HG03575 (cell line): Measurements from ENCODE around the gene SDHAF1.

Source experiments
- ATAC-seq: cut with Tn5 transposase; IDR thresholded peaks from one replicate; pipeline ENCODE4 v1.9.1; 2021; ENCODE audit not compliant: unreplicated experiment, insufficient number of reproducible peaks, low FRiP score; ENCODE audit errors: extremely low read depth

Gene SDHAF1

DNA sequence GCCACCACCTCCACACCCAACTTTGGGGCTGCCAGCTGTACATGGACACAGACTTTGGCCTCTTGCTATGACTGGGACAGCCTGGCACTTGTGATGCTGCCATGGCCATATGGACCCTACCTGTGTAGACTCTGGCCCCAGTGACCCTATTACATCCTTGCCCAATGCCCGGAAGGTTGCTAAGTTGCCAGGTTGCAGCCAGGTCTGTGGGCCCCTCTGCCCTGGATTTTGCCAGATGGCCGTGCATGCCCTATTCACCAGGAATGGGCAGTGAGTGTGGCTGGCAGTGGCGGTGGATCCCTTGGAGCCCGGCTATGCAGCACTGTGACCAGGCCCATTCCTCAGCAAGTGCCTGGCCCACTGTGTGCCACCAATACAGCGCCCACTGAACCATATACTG, 8.9 kb upstream of the SDHAF1 start:
- no peak for ATAC-seq

DNA sequence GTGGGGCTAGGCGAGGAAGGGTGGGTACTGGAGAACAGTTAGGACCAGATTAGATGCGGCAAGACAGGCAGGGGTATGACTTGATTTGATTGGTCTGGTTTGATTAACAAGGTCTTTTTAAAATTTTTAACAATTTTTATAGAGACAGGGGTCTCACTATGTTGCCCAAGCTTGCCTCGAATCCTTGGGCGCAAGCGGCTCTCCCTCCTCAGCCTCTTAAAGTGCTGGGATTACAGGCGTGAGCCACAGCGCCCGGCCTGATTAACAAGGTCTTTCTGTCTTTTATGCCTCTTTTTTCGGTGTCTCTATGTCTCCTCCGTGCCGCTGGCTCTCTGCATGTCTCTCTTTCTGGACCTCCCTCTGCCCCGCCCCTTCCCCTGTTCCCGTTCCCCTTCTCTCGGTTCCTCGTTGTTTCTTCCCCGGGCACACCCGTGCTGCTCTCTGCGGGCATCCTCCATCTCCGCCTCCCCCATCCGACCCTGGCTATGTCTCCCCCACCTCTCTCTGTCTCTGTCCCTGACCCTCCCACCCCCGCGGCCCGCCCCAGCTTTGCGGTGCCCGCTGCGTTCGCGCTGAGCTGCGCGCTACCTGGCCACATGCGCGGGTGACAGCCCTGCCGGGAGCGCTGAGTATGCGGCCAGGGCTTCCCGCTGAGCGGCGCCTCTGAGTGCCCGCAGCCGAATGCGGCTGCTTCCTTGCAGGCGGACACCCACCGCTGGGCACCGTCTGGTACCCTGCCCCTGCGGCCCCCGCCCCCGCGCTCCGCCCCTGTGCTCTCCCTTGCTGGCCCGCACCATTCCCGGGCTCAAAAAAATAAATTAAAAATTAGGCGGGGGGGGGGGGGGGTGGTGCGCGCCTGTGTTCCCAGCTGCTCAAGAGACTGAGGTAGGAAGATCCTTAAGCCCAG, 8.1 kb upstream of the SDHAF1 start:
- no peak for ATAC-seq

GRCh38 chr19:35987571-35987896, 7.5 kb upstream of the SDHAF1 start:
- no peak for ATAC-seq

DNA sequence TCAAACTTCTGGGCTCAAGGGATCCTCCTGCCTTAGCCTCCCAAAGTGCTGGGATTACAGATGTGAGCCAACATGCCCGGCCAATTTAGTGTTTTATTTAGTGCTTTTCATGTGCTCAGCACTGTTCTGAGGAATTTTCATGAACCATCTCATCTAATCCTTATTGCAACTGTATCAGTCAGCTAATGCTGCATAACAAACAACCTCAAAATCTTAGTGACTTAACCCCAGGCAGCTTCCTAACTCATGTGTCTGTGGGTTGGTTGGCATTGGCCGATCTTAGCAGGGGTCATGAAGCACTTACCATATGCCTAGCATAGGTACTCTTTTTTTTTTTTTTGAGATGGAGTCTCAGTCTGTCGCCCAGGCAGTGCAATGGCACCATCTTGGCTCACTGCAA, 6.2 kb upstream of the SDHAF1 start:
- ATAC-seq = no peak

DNA sequence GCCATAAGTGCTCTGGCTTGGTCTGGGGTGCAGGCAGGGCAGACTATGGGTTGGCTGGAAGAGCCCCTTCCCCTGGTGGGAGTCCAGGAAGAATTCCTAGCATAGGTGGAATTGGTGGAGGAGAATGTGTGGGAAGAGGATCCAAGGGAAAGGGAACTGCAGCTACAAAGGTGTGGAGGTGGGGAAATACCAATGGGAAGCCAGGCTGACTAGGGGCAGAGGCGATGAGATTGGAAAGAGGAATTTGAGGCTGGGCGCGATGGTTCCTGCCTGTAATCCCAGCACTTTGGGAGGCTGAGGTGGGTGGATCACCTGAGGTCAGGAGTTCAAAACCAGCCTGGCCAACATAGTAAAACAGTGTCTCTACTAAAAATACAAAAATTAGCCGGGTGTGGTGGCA, 4.8 kb upstream of the SDHAF1 start:
- ATAC-seq = no peak

GRCh38 chr19:35990771-35991730, 3.9 kb upstream of the SDHAF1 start:
- no peak for ATAC-seq

GRCh38 chr19:35991731-35992450, 3.1 kb upstream of the SDHAF1 start:
- no peak for ATAC-seq

- ATAC-seq = no peak
These were observed 1.9 kb upstream of the SDHAF1 start for GRCh38 chr19:35992907-35993765.

GRCh38 chr19:35993923-35994598, 927 bp upstream of the SDHAF1 start:
- no peak for ATAC-seq

- no peak for ATAC-seq
These were observed 1.8 kb downstream of the SDHAF1 start for GRCh38 chr19:35996777-35997176.

GRCh38 chr19:36001605-36002004, 6.6 kb downstream of the SDHAF1 start:
- no peak for ATAC-seq

DNA sequence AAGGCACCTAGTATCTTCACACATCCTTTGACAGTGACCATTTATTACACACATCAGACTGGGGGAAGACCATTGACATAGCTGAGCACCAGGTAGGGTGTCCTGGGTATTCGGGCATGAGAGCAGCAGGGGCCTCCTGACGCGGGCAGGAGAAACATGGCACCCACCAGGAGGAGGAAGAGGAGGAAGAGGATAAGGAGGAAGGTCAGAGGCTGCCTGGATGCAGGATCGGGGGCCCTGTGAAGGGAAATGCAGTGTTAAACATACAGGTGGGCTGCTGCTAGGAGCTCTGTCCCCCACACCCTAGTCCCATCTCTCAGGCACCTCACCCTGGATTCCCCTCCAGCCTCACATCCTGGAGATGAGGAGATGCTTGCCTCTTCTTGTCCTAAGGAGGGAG, 8.3 kb downstream of the SDHAF1 start:
- ATAC-seq = no peak

DNA sequence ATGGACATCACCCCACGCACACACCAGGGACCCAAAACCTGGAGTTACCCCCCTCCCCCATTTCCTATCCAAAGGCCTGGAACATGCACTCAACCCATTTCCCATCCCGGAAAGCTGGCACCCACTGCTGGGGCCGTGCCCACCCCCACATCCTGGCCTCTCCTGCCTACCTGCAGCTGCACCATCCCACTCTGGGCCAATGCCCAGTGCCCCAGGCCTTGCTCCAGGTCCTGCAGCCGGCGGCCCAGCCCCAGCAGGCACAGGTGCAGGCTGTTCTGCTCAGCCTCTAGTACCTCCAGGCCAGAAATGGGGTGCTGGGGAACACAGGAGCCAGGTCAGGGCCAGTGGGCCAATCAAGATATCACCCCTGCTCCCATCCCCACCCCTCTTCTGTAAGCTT, 12.0 kb downstream of the SDHAF1 start:
- no peak for ATAC-seq

DNA sequence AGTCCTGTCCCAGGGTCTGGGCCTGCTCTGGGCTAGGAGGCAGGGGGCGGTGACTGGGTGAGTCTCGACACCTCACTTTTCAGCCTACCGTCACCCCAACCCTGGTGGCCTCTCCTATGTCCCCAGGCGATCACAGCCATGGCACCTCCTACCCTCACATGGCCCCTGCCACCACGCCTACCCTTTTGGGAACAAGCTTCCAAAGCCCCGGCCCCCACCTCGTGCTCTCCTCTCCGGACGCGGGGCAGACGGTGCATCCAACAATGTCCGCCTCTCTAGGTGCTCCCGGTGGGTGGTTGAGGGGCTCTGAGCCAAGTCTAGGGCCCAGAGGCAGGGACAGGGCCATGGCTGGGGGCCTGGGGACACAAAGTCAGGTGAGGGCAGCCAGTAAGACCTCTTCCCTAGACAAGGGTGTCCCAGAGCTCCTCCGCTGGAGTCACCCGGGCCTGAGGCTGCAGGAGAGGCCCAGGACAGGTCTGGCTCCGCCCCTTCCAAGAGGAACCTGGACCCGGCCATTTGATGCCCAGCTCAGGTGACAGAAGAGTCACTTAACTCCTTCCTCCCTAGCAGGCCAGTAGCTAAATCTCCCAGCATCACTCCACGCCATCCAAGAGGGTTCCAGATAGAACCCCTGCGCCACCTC, 13.5 kb downstream of the SDHAF1 start, which contains the start of gene SYNE4:
TSS of gene SYNE4 (minus strand) at position 478 of the 643 bp plus-strand sequence. CDS start at position 346, 132 bp downstream.
- ATAC-seq = no peak

DNA sequence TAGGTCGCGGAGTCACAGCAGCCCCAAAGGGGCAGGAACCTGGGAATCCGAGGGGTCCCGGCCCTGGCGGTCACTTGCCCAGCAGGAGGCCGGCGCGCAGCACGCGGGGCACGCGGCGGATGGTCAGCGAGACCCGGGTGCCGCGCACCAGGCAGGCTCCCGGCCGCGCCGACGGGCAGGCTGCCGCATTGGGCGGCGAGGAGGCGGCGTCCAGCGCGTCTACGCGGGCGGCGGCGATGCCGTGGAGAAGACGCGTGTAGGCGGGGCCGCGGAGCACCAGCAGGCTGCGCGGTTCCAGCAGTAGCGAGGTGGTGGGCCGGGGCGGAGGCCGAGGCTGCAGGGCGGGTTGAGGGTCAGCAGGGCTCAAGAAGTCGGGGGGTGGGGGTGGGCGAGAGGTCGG, 14.2 kb downstream of the SDHAF1 start:
- no peak for ATAC-seq

- ATAC-seq = no peak
These were observed 14.8 kb downstream of the SDHAF1 start for GRCh38 chr19:36009633-36010379.

- no peak for ATAC-seq
These were observed 15.4 kb downstream of the SDHAF1 start for GRCh38 chr19:36010402-36010801.
